ENCODE data around the gene RRAS2.

DNA sequence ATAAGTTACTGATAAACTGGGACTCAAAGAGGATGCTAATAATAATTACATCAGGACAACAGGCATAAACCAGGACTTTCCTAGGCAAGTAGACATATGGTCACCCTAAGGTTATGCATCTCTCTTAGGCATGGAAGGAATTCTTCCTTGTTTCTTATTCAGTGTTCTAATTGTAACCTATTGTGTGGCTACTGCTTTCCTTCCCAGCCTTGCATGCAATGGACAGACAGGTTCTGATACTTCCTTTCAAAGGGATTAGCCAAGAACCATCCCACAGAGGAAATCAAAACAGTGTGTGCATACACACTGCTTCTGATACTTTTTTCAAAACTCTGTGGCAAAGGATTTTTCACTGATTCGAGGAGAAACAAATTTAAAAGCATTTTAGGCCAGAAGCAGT lies 48.3 kb downstream of the RRAS2 start:
- no peak for TF ChIP-seq EZH2 (IDR thresholded peaks at IDR 0.05)
- no peak for TF ChIP-seq POLR2AphosphoS5 (IDR thresholded peaks at IDR 0.05; ENCODE audit: borderline replicate concordance, low read depth, low read length)

Data from SK-N-MC (cell line).